Esophagus squamous epithelium (tissue), 5 donors: ENCODE data around the gene KMT5B. TPM values are rescaled to one million over a fixed set of nuclear protein-coding genes. Genes with fewer than 3 reads are reported as not detected.

Experiments
- DNase-seq: peaks from one replicate; lab custom pipeline; 2025; lab: John Stamatoyannopoulos, UW
- H3K27ac ChIP-seq, 4 donors: fragments of 200-600 bp; sonication (generic); one replicate each; pipeline ENCODE4 v1.5.1; 2016 to 2019; ENCODE audit warnings: mild to moderate bottlenecking in 1 of 4
- H3K27me3 ChIP-seq, 4 donors: fragments of 200-600 bp; sonication (generic); 1 replicate in 3 of 4; 2 replicates in 1 of 4; pipeline versions ENCODE4 v1.5.1 to v1.6.0; 2017 to 2021; ENCODE audit warnings: antibody characterized with exemption in 1 of 4
- H3K36me3 ChIP-seq, 3 donors: fragments of 200-600 bp; sonication (generic); one replicate each; pipeline ENCODE4 v1.5.1; 2016 to 2019
- H3K4me1 ChIP-seq, 3 donors: fragments of 200-600 bp; sonication (generic); one replicate each; pipeline ENCODE4 v1.5.1; 2017 to 2019
- H3K4me3 ChIP-seq, 4 donors: fragments of 200-600 bp; sonication (generic); 1 replicate in 3 of 4; 2 replicates in 1 of 4; pipeline ENCODE4 v1.5.1; 2016 to 2019; ENCODE audit warnings: mild to moderate bottlenecking in 2 of 4, moderate library complexity in 1 of 4
- H3K9me3 ChIP-seq, 3 donors: fragments of 200-600 bp; sonication (generic); one replicate each; pipeline ENCODE4 v1.5.1; 2016 to 2019
- POLR2A ChIP-seq, 4 donors: fragments of 450-650 bp; IDR thresholded peaks; one replicate each; pipeline ENCODE4 v1.6.1; 2017; ENCODE audit warnings: antibody characterized with exemption in 4 of 4, mild to moderate bottlenecking in 4 of 4, moderate library complexity in 3 of 4
- WGBS, 2 donors: methylation state at CpG; one replicate each; pipeline ENCODE4 v1.1.5; 2018; 5-methylcytosine and 5-hydroxymethylcytosine counted together
- intact Hi-C: fragments of 100-400 bp; cut with DNase I; formaldehyde crosslinking; loops from one replicate; pipeline ENCODE4 v1.15.0; 2022
- total RNA-seq, 4 donors: library from RNA; depleted of rRNA; stranded (reverse); fragments of >200 nt; gene quantifications; one replicate each; pipeline ENCODE4 v1.1.0, GENCODE V29; 2016
- TF ChIP-seq, protein P1 (sequence below), 6 experiments: fragments of 450-650 bp in 4 of 6; fragments of 200-600 bp in 2 of 6; sonication (generic) in 2 of 6; IDR thresholded peaks; one replicate each; pipeline ENCODE4 v1.5.1; 2016 to 2019; ENCODE audit warnings: antibody characterized with exemption in 6 of 6, mild to moderate bottlenecking in 4 of 6, moderate library complexity in 4 of 6
- donor health status: DM: yes; HTN: yes; CAD: no.

The KMT5B gene
- 10 to 100 TPM; 18.4 to 37.6 (median 21.9) TPM for total RNA-seq

DNA sequence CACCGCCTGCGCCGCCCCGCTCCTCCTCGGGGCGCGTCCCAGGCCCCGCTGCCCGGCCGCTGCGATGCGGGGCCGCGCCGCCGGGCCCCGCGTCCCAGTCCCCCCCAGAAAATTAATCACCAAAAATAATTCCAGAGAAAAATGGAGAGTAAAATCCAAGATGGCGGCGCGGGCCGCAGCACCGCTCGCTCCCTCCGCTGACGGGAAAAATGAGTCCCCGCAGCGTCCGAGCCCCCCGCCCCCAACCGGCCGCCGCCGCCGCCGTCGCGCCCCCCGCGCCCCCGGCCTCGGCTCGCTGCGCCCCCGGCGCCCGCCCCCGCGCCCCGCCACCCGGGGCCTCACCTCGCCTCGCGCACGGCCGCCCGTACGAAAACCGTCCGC lies at the start of gene KMT5B:
TSS of gene KMT5B (minus strand) at position 162 of the 381 bp plus-strand sequence. CDS start 23,220 bp downstream, outside the sequence.
- WGBS, 2 donors = no CpG with 5 or more reads among the region's 60 CpGs
- no peak for DNase-seq

DNA sequence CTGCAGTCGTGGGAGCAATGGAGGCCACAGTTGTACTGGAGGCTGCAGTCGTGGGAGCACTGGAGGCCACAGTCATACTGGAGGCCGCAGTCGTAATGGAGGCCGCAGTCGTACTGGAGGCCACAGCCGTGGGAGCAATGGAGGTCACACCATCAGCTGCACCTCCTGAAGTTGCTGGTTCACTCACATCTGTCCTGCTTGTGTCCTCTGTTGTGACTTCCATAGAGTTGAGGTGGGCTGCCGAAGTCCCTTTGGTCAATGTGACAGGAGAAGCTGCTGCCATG lies 49.4 kb upstream of the KMT5B start:
- intact Hi-C loops = no loop called here

More for the DNA sequence above, at the start of gene KMT5B:
- TF ChIP-seq, protein P1, sequence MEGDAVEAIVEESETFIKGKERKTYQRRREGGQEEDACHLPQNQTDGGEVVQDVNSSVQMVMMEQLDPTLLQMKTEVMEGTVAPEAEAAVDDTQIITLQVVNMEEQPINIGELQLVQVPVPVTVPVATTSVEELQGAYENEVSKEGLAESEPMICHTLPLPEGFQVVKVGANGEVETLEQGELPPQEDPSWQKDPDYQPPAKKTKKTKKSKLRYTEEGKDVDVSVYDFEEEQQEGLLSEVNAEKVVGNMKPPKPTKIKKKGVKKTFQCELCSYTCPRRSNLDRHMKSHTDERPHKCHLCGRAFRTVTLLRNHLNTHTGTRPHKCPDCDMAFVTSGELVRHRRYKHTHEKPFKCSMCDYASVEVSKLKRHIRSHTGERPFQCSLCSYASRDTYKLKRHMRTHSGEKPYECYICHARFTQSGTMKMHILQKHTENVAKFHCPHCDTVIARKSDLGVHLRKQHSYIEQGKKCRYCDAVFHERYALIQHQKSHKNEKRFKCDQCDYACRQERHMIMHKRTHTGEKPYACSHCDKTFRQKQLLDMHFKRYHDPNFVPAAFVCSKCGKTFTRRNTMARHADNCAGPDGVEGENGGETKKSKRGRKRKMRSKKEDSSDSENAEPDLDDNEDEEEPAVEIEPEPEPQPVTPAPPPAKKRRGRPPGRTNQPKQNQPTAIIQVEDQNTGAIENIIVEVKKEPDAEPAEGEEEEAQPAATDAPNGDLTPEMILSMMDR (IDR thresholded peaks at IDR 0.05) = no peak
- no peak for TF ChIP-seq POLR2A (IDR thresholded peaks at IDR 0.05)
- Histone ChIP-seq H3K4me1 (peaks cover 43 to 74% (median 49%) of the 10 kb centered on the region in 3 donors), H3K9me3 (no peaks in the 10 kb centered on the region), H3K27me3 (no peaks in the 10 kb centered on the region), H3K27ac (peak within 1 kb of the TSS; percentile 97 to 100 (median 98)), H3K36me3 (no peaks in the 10 kb centered on the region), H3K4me3 (peak within 1 kb of the TSS; percentile 79 to 93 (median 92))
- intact Hi-C loops = loop anchor here (10.0 kb wide), 1 partner anchor 208 kb away; the partner anchor contains the start of gene UNC93B1

DNA sequence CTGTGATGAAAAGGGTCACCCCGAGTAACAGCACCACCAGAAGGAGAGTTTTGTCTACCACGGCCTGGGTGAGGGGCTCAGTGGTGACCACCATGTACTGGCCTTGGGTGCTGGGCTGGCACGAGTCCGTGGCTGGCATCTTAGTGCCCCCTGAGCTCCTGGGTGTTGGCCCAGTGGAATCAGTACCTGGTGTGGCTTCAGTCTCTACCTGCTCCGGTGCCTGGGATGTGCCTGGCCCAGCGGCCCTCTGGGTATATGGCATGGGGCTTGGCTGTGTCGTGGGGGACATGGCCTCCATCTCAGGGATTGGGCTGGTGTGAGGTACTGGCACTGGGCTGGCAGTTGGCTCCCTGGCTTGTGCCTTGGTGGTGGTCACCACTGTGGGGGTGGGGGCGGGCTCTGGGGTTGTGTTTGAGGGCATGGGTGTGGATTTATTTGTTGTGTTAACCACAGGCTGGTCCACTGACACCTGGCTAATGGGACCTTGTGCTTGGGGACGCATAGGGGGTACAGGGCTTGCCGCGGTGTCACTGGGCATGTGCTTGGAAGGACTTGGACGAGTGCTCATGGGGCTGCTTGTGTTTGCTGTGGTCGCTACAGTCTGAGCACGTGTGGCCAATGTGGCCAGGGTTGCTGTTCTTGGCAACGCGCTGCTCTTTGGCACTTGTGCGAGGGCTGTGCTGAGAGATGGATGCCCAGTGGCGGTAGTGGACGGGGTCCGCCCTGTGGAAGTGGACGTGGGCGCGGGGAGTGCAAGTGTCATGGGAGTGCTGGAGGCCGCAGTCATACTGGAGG lies 48.9 kb upstream of the KMT5B start:
- TF ChIP-seq, protein P1 (IDR thresholded peaks at IDR 0.05) = no peak
- no peak for TF ChIP-seq POLR2A (IDR thresholded peaks at IDR 0.05)
- Histone ChIP-seq H3K9me3 (no peaks in the 10 kb centered on the region), H3K4me3 (no peak overlapping the region), H3K27me3 (no peaks in the 10 kb centered on the region), H3K27ac (no peak overlapping the region), H3K36me3 (peaks cover 0 to 67% (median 20%) of the 10 kb centered on the region in 3 donors), H3K4me1 (peaks cover 0 to 10% (median 4%) of the 10 kb centered on the region in 3 donors)
- 87 to 95% methylated on average over 7 to 14 of the region's 24 CpGs for WGBS, 2 donors
- no peak for DNase-seq
- intact Hi-C loops = no loop called here

More for the DNA sequence above, 49.4 kb upstream of the KMT5B start:
- H3K36me3 ChIP-seq = peaks cover 0 to 72% (median 23%) of the 10 kb centered on the region in 3 donors
- DNase-seq = no peak
- H3K9me3 ChIP-seq = no peaks in the 10 kb centered on the region
- 80 to 100% methylated on average over 1 to 2 of the region's 8 CpGs for WGBS, 2 donors
- no peak overlapping the region for H3K27ac ChIP-seq
- TF ChIP-seq POLR2A (IDR thresholded peaks at IDR 0.05) = no peak
- TF ChIP-seq, protein P1 (IDR thresholded peaks at IDR 0.05) = no peak
- no peak overlapping the region for H3K4me3 ChIP-seq
- H3K4me1 ChIP-seq = peaks cover 0 to 4% (median 3%) of the 10 kb centered on the region in 3 donors
- no peaks in the 10 kb centered on the region for H3K27me3 ChIP-seq

DNA sequence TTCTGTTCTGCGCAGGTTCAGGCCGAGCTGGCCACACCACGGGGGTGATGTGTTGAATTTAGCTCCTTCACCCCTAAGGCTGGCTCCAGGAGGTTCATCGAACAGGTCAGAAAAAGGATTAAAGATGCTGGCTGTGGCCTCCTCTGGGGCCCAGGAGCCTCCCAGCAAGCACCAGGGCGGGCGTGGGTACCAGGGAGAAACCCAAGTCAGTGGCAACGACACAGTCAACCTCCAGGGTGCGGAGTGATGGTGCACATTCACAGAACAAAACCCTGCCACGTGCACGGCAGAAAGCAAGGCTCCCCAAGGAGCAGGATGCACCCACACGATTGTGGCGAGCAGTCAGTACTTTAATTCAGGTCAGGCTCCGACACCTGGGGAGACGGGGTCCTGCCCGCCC lies 47.9 kb upstream of the KMT5B start:
- Histone ChIP-seq H3K9me3 (no peaks in the 10 kb centered on the region), H3K27ac (no peak overlapping the region), H3K4me1 (peaks cover 0 to 18% (median 4%) of the 10 kb centered on the region in 3 donors), H3K4me3 (no peak overlapping the region), H3K36me3 (peaks cover 0 to 57% (median 17%) of the 10 kb centered on the region in 3 donors), H3K27me3 (no peaks in the 10 kb centered on the region)
- WGBS, 2 donors = 77 to 87% methylated on average over 7 to 13 of the region's 15 CpGs
- TF ChIP-seq POLR2A (IDR thresholded peaks at IDR 0.05) = no peak
- TF ChIP-seq, protein P1 (IDR thresholded peaks at IDR 0.05) = no peak
- no peak for DNase-seq
- intact Hi-C loops = no loop called here

DNA sequence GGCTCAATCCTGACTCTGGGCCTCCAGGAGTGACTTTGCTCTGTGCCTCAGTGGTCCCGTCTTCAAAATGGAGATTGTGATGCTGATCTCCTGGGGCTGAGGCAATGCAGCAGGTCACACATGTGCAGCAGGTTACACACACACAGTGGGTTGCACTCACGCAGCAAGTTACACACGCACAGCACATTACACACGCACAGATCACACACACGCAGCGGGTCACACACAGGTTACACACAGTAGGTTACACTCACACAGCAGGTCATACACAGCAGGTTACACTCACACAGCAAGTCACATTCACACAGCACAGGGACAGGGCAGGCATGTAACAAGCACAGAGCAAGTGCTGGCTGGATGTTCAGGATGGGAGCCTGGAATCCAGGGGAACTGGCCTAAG lies 47.4 kb upstream of the KMT5B start:
- H3K36me3 ChIP-seq = peaks cover 0 to 52% (median 17%) of the 10 kb centered on the region in 3 donors
- H3K4me1 ChIP-seq = peaks cover 0 to 18% (median 4%) of the 10 kb centered on the region in 3 donors
- TF ChIP-seq, protein P1 (IDR thresholded peaks at IDR 0.05) = no peak
- no peak for TF ChIP-seq POLR2A (IDR thresholded peaks at IDR 0.05)
- no peaks in the 10 kb centered on the region for H3K27me3 ChIP-seq
- no peak for DNase-seq
- H3K27ac ChIP-seq = no peak overlapping the region
- H3K4me3 ChIP-seq = no peak overlapping the region
- no peaks in the 10 kb centered on the region for H3K9me3 ChIP-seq
- intact Hi-C loops = no loop called here
- WGBS, 2 donors = 76% methylated on average over 4 of the region's 6 CpGs; no CpG with 5 or more reads in 1 of the 2 donors
